Peyer's patch (tissue), 4 donors: ENCODE results near the gene FBL.

Experiments
- POLR2A ChIP-seq, 2 donors: fragments of 450-650 bp; IDR thresholded peaks; one replicate each; pipeline ENCODE4 v1.5.1; 2017; ENCODE audit warnings: antibody characterized with exemption in 2 of 2, mild to moderate bottlenecking in 2 of 2, moderate library complexity in 2 of 2
- TF ChIP-seq, protein P1 (sequence below), 6 experiments: fragments of 450-650 bp in 4 of 6; fragments of 200-600 bp in 2 of 6; sonication (generic) in 1 of 6; IDR thresholded peaks; one replicate each; pipeline ENCODE4 v1.5.1; 2017 to 2019; ENCODE audit warnings: antibody characterized with exemption in 6 of 6, mild to moderate bottlenecking in 3 of 6, moderate library complexity in 1 of 6

DNA sequence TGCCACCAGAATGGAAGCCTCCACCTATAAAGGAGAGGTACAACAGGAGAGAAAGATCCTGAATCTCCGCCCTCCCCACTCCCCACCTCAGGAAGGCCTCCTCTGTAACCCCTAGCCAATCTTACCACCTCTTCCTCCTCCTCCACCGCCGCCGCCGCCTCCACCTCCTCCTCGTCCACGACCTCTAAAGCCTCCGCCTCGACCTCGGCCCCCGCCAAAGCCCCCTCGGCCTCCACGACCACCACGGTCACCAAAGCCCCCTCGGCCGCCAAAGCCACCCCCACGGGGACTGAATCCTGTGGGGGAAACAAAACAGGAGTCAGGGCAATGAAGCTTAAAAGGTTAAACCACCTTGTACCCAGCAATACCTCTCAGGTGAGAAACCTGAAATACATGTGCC is 5.7 kb downstream of the FBL start:
- no peak for TF ChIP-seq POLR2A (IDR thresholded peaks at IDR 0.05)
- TF ChIP-seq, protein P1, sequence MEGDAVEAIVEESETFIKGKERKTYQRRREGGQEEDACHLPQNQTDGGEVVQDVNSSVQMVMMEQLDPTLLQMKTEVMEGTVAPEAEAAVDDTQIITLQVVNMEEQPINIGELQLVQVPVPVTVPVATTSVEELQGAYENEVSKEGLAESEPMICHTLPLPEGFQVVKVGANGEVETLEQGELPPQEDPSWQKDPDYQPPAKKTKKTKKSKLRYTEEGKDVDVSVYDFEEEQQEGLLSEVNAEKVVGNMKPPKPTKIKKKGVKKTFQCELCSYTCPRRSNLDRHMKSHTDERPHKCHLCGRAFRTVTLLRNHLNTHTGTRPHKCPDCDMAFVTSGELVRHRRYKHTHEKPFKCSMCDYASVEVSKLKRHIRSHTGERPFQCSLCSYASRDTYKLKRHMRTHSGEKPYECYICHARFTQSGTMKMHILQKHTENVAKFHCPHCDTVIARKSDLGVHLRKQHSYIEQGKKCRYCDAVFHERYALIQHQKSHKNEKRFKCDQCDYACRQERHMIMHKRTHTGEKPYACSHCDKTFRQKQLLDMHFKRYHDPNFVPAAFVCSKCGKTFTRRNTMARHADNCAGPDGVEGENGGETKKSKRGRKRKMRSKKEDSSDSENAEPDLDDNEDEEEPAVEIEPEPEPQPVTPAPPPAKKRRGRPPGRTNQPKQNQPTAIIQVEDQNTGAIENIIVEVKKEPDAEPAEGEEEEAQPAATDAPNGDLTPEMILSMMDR (IDR thresholded peaks at IDR 0.05): no peak
